Esophagus squamous epithelium (tissue), 5 donors: Measurements from ENCODE around the gene NCKAP5. TPM values are rescaled to one million over a fixed set of nuclear protein-coding genes. Genes with fewer than 3 reads are reported as not detected.

Experiments used
- DNase-seq: peaks from one replicate; lab custom pipeline; 2025; lab: John Stamatoyannopoulos, UW
- H3K27ac ChIP-seq, 4 donors: fragments of 200-600 bp; sonication (generic); one replicate each; pipeline ENCODE4 v1.5.1; 2016 to 2019; ENCODE audit warnings: mild to moderate bottlenecking in 1 of 4
- H3K27me3 ChIP-seq, 4 donors: fragments of 200-600 bp; sonication (generic); 1 replicate in 3 of 4; 2 replicates in 1 of 4; pipeline versions ENCODE4 v1.5.1 to v1.6.0; 2017 to 2021; ENCODE audit warnings: antibody characterized with exemption in 1 of 4
- H3K36me3 ChIP-seq, 3 donors: fragments of 200-600 bp; sonication (generic); one replicate each; pipeline ENCODE4 v1.5.1; 2016 to 2019
- H3K4me1 ChIP-seq, 3 donors: fragments of 200-600 bp; sonication (generic); one replicate each; pipeline ENCODE4 v1.5.1; 2017 to 2019
- H3K4me3 ChIP-seq, 4 donors: fragments of 200-600 bp; sonication (generic); 1 replicate in 3 of 4; 2 replicates in 1 of 4; pipeline ENCODE4 v1.5.1; 2016 to 2019; ENCODE audit warnings: mild to moderate bottlenecking in 2 of 4, moderate library complexity in 1 of 4
- H3K9me3 ChIP-seq, 3 donors: fragments of 200-600 bp; sonication (generic); one replicate each; pipeline ENCODE4 v1.5.1; 2016 to 2019
- POLR2A ChIP-seq, 4 donors: fragments of 450-650 bp; IDR thresholded peaks; one replicate each; pipeline ENCODE4 v1.6.1; 2017; ENCODE audit warnings: antibody characterized with exemption in 4 of 4, mild to moderate bottlenecking in 4 of 4, moderate library complexity in 3 of 4
- WGBS, 2 donors: methylation state at CpG; one replicate each; pipeline ENCODE4 v1.1.5; 2018; 5-methylcytosine and 5-hydroxymethylcytosine counted together
- intact Hi-C: fragments of 100-400 bp; cut with DNase I; formaldehyde crosslinking; loops from one replicate; pipeline ENCODE4 v1.15.0; 2022
- total RNA-seq, 4 donors: library from RNA; depleted of rRNA; stranded (reverse); fragments of >200 nt; gene quantifications; one replicate each; pipeline ENCODE4 v1.1.0, GENCODE V29; 2016
- TF ChIP-seq, protein P1 (sequence below), 6 experiments: fragments of 450-650 bp in 4 of 6; fragments of 200-600 bp in 2 of 6; sonication (generic) in 2 of 6; IDR thresholded peaks; one replicate each; pipeline ENCODE4 v1.5.1; 2016 to 2019; ENCODE audit warnings: antibody characterized with exemption in 6 of 6, mild to moderate bottlenecking in 4 of 6, moderate library complexity in 4 of 6
- donor health status: DM: yes; HTN: yes; CAD: no.

Gene NCKAP5
- total RNA-seq, 4 donors from 2014 or later: 4.5 to 6.9 (median 5.3) TPM

DNA sequence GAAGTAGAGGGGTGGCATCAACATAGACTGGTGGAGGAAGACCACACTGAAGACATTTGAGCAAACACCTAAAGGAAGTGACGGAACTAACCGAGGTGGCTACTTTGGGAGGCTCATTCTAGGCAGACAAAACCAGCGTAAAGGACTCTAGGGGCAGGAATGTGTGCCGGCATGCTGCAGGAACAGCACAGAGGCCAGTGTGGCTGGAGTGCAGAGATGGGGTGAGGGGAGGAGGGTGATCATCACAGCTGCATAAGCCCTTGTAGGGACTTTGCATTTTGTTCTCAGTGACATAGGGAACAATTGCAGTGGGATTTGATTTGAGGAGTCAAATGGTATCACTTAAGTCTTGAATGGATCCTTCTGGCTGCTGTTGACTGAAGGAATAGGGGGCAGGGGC, 253.5 kb downstream of the NCKAP5 start:
- 91% methylated on average over 4 of the region's 4 CpGs for WGBS, 2 donors
- TF ChIP-seq, protein P1, sequence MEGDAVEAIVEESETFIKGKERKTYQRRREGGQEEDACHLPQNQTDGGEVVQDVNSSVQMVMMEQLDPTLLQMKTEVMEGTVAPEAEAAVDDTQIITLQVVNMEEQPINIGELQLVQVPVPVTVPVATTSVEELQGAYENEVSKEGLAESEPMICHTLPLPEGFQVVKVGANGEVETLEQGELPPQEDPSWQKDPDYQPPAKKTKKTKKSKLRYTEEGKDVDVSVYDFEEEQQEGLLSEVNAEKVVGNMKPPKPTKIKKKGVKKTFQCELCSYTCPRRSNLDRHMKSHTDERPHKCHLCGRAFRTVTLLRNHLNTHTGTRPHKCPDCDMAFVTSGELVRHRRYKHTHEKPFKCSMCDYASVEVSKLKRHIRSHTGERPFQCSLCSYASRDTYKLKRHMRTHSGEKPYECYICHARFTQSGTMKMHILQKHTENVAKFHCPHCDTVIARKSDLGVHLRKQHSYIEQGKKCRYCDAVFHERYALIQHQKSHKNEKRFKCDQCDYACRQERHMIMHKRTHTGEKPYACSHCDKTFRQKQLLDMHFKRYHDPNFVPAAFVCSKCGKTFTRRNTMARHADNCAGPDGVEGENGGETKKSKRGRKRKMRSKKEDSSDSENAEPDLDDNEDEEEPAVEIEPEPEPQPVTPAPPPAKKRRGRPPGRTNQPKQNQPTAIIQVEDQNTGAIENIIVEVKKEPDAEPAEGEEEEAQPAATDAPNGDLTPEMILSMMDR (IDR thresholded peaks at IDR 0.05): no peak
- TF ChIP-seq POLR2A (IDR thresholded peaks at IDR 0.05): no peak
- no peaks in the 10 kb centered on the region for H3K4me1 ChIP-seq
- H3K27ac ChIP-seq: no peak overlapping the region
- no peaks in the 10 kb centered on the region for H3K9me3 ChIP-seq
- DNase-seq: no peak
- H3K36me3 ChIP-seq: no peaks in the 10 kb centered on the region
- intact Hi-C loops: no loop called here
- no peaks in the 10 kb centered on the region for H3K27me3 ChIP-seq
- no peak overlapping the region for H3K4me3 ChIP-seq

- no peak overlapping the region for H3K4me3 ChIP-seq
- no peak for DNase-seq
- H3K9me3 ChIP-seq: no peaks in the 10 kb centered on the region
- no peaks in the 10 kb centered on the region for H3K36me3 ChIP-seq
- H3K4me1 ChIP-seq: no peaks in the 10 kb centered on the region
- H3K27ac ChIP-seq: no peak overlapping the region
- 61% methylated on average over 4 of the region's 4 CpGs for WGBS, 2 donors
- intact Hi-C loops: no loop called here
- no peak for TF ChIP-seq POLR2A (IDR thresholded peaks at IDR 0.05)
- TF ChIP-seq, protein P1 (IDR thresholded peaks at IDR 0.05): no peak
- no peaks in the 10 kb centered on the region for H3K27me3 ChIP-seq
These were observed 256.1 kb downstream of the NCKAP5 start for GRCh38 chr2:133312038-133312729.

DNA sequence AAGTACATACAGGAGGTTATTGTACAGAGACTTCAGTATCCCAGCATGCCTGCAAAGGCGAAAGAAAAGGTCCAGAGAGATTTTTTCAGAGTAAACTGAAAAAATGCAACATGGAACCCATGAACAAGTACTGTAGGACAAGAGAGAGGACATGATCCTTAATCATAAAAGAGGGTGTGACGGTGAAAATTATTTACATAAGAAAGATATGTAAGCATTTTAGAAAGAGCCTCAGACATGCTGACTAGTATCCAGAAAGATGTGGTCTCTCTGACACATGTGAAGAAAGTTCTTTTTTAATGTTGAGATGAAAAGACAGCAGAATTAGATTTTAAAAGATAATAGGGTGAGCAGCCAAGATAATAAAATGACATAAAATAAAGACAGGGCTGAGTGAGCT, 262.0 kb downstream of the NCKAP5 start:
- TF ChIP-seq POLR2A (IDR thresholded peaks at IDR 0.05): no peak
- TF ChIP-seq, protein P1 (IDR thresholded peaks at IDR 0.05): no peak
- no peak for DNase-seq
- H3K27me3 ChIP-seq: no peaks in the 10 kb centered on the region
- WGBS, 2 donors: 82 to 88% methylated on average over 2 of the region's 2 CpGs
- no peak overlapping the region for H3K4me3 ChIP-seq
- intact Hi-C loops: no loop called here
- no peaks in the 10 kb centered on the region for H3K36me3 ChIP-seq
- H3K4me1 ChIP-seq: no peaks in the 10 kb centered on the region
- no peaks in the 10 kb centered on the region for H3K9me3 ChIP-seq
- H3K27ac ChIP-seq: no peak overlapping the region

GRCh38 chr2:133304344-133304743, 263.9 kb downstream of the NCKAP5 start:
- H3K4me3 ChIP-seq: no peak overlapping the region
- WGBS, 2 donors: 67 to 80% methylated on average over 3 of the region's 3 CpGs
- H3K9me3 ChIP-seq: no peaks in the 10 kb centered on the region
- no peak overlapping the region for H3K27ac ChIP-seq
- H3K27me3 ChIP-seq: no peaks in the 10 kb centered on the region
- TF ChIP-seq POLR2A (IDR thresholded peaks at IDR 0.05): no peak
- TF ChIP-seq, protein P1 (IDR thresholded peaks at IDR 0.05): no peak
- DNase-seq: no peak
- intact Hi-C loops: no loop called here
- H3K4me1 ChIP-seq: no peaks in the 10 kb centered on the region
- H3K36me3 ChIP-seq: no peaks in the 10 kb centered on the region

DNA sequence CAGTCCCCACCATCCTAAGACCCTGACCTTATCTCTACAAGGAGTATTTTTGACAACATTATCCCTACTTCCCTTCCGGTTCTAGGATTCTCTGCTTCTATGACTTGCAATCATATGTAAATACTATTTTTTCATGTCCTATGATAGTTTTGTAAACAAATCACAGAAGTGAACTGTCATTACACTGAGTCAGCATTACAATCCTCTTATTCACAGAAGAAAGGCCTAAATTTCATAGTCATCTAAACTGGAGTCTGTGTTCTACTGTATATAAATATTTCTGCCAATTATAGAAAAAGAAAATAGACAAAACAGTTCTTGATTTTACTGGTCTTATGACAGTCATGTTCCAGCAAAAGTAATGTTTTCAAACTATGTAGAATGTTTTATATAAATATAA, 265.1 kb downstream of the NCKAP5 start:
- WGBS, 2 donors: 76 to 89% methylated on average over 1 of the region's 1 CpG
- no peak overlapping the region for H3K4me3 ChIP-seq
- TF ChIP-seq, protein P1 (IDR thresholded peaks at IDR 0.05): no peak
- no peak for TF ChIP-seq POLR2A (IDR thresholded peaks at IDR 0.05)

More for the DNA sequence above, 265.1 kb downstream of the NCKAP5 start:
- DNase-seq: no peak
- no peaks in the 10 kb centered on the region for H3K27me3 ChIP-seq
- H3K36me3 ChIP-seq: no peaks in the 10 kb centered on the region
- intact Hi-C loops: no loop called here
- no peaks in the 10 kb centered on the region for H3K4me1 ChIP-seq
- H3K27ac ChIP-seq: no peak overlapping the region
- H3K9me3 ChIP-seq: no peaks in the 10 kb centered on the region
